NCI-H128 (cell line): ENCODE results near the gene EPHA3.
"Not testable (repeated sequence)": the region's sequence is repeated elsewhere in the genome, so short reads cannot be mapped to it uniquely, and the experiment has no call there.

Source experiments
- DNase-seq: peaks from one replicate; lab custom pipeline; 2025; ENCODE audit not compliant: unreplicated experiment; lab: John Stamatoyannopoulos, UW

Gene EPHA3

GRCh38 chr3:89350935-89351334, 243.5 kb downstream of the EPHA3 start:
- not testable (repeated sequence) for DNase-seq

- DNase-seq = no peak
Measured at GRCh38 chr3:89353465-89353864, 246.0 kb downstream of the EPHA3 start.

DNA sequence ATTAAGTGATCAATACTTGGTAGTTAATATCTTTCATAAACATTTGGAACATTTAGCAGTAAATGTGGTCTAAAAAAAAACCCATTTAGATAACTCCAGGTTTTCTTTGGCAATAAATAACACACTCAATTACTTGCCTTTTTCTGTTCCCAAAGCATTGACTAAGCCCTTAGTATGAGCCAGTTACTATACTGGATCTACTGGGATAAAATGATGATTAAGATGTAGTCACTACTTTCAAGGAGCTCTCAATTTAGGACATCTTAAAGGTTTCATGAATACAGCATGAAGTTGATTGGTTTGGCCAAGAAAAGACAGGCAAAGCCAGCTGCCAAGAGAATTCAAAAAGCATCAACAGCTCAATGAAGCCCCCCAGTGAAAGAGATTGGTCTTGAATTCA, 250.9 kb downstream of the EPHA3 start:
- DNase-seq = no peak

DNA sequence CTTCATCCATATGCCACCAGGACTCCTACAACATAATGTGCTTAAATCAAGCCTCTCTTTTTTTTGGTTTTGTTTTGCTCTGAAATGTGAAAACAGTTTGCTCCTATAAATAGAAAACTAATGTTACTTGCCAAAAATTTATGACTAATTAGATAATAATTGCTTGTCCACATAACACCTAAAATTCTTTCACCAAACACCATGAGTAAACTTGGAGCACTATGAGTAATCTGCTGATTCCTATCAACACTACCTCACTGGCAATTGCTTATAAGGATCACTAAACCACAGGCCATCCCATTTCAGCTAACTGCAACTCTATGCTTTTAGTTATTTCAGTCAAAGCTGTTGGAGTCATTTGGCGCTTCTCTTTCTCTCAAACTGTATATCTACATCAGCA, 252.7 kb downstream of the EPHA3 start:
- no peak for DNase-seq

DNA sequence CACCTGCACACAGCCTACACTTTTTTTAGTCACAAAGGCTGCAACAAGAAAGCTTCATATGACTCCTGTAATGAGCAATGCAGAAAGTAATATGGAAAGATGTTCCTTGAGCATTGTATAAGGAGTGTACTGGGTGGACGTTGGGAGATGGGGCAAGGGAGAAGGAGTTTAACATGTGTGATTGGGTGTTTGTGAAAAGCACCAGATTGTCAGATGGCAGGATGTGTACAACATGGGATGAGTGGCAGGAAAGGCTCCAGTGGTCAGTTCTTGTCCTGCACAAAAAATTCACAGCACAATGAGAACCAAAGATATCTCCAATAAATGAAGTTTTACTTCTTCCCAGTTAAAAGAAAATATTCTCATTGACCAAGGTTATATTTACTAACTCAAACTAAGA, 255.1 kb downstream of the EPHA3 start:
- no peak for DNase-seq

- DNase-seq = no peak
Measured at GRCh38 chr3:89363171-89363570, 255.8 kb downstream of the EPHA3 start.

- DNase-seq = no peak
Measured at GRCh38 chr3:89364314-89364713, 256.9 kb downstream of the EPHA3 start.

GRCh38 chr3:89367166-89367565, 259.7 kb downstream of the EPHA3 start:
- DNase-seq = no peak

DNA sequence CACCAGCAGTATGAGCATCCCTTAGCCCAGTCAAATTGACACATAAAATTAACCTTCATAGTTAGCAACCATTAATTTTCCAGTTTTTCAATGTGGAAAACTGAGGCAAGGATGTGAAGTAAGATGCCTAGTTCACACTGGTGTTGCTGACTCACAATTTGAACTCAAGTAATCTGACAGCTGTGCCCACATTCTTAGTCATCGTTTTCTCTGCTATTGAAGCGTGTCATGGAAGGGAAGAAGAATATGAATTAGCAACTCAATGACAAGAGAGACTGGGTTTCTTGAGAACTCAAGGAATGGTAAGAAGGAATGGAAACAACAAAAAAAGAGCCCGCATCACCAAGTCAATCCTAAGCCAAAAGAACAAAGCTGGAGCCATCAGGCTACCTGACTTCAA, 261.4 kb downstream of the EPHA3 start:
- DNase-seq = no peak

GRCh38 chr3:89372456-89372855, 265.0 kb downstream of the EPHA3 start:
- no peak for DNase-seq

GRCh38 chr3:89373434-89373833, 266.0 kb downstream of the EPHA3 start:
- no peak for DNase-seq

DNA sequence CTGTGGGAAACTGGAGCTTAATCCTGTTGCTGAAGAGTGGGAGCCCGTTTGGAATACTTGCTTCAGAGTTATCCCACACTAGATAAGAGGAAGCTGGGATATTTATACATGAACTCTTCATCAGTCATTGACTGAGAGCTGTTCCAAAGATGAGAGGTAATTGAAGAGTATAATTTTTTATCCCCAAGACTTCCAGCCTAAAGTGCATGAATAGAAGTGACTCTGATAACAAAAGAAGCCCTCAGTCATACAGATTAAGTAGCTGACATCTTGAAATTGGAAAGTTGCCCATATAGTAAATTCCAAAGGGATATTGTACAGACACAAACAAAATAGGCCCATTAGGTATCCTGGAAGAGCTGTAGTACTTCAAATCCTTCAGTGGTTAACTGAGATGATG, 268.0 kb downstream of the EPHA3 start:
- no peak for DNase-seq

DNA sequence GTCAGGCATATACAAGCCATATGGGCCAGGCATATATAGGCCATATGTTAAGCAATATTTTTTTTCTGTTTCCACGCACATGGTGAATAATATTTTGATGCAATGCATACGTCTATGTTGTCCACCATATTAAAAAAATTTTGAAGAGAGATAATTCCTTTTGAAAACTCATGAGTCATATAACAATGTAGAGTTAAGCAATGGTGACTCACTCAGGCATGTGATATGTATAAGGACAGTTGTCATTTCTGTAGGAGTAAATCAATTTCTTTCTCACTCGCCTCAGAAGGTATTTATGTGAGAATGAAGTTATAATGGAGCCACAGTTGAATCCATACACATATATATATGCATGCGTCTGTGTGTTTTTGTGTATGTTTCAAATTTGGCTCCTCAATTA, 272.6 kb downstream of the EPHA3 start:
- DNase-seq = no peak

- DNase-seq = no peak
Measured at GRCh38 chr3:89392991-89393390, 285.6 kb downstream of the EPHA3 start.

- no peak for DNase-seq
Measured at GRCh38 chr3:89395456-89395855, 288.0 kb downstream of the EPHA3 start.

- no peak for DNase-seq
Measured at GRCh38 chr3:89395996-89396395, 288.6 kb downstream of the EPHA3 start.

DNA sequence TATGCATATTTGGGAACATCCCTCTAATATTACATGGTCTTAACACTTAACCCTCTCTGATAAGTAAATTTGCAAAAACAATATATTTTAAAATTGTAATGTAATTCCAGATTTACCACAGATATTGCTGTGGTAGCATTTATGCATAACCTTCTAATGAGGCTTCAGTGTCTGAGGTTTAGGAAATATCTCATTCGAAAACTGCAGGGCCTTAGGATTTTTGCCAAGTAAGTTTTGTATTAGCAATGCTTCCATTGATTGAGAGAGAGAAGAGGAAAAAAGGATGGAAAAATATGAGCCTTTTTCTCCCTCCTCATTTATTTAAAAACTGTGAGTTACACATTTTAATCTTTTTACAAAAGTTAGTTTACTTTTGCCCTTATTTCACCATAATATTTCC, 294.6 kb downstream of the EPHA3 start:
- DNase-seq = no peak

GRCh38 chr3:89405176-89405575, 297.8 kb downstream of the EPHA3 start:
- DNase-seq = no peak

DNA sequence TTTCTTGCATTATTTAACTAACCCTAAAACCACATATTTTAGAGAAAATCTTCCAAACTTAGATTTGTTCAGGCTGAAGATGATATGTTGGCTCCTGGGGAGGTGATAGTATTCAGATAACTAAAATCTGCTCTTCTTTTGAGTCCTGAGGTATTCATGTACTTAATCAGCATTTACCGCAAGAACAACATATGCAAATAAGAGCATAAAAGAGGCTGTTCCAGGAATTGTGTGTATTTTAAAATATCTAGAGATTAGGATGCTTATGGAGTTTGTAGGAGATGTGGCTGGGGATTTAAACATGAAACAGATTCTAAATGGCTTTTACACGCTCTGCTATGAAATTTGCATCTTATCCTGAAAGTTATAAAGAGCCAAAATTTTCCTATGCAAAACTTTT, 298.2 kb downstream of the EPHA3 start:
- no peak for DNase-seq

- DNase-seq = no peak
Measured at GRCh38 chr3:89411201-89411600, 303.8 kb downstream of the EPHA3 start.

- no peak for DNase-seq
Measured at GRCh38 chr3:89414270-89414669, 306.8 kb downstream of the EPHA3 start.

GRCh38 chr3:89419647-89420241, 312.3 kb downstream of the EPHA3 start:
- DNase-seq = no peak

- DNase-seq = no peak
Measured at GRCh38 chr3:89426060-89426459, 318.6 kb downstream of the EPHA3 start.
